Memory B cell (primary cell): Measurements from ENCODE around the gene EZR.
A peak's percentile ranks its signal among the peaks of the same experiment; 100 is the strongest.

Experiments
- ATAC-seq: fragments of 150-1000 bp; cut with Tn5 transposase; 2 replicates; pipeline ENCODE4 v1.10.0; 2021; ENCODE audit warnings: low read depth, mild to moderate bottlenecking, moderate library complexity
- DNase-seq, 2 donors: peaks; one replicate each; pipeline ENCODE4 v3.0.0; 2022; ENCODE audit warnings: low spot score in 2 of 2
- H3K27ac Mint-ChIP-seq: one replicate; pipeline ENCODE4 v1.8.0; 2022; ENCODE audit warnings: mild to moderate bottlenecking, moderate library complexity, mixed read lengths
- H3K27me3 Mint-ChIP-seq: one replicate; pipeline ENCODE4 v1.8.0; 2022; ENCODE audit warnings: mixed read lengths
- H3K36me3 Mint-ChIP-seq: one replicate; pipeline ENCODE4 v1.8.0; 2022; ENCODE audit warnings: mild to moderate bottlenecking, mixed read lengths
- H3K4me1 Mint-ChIP-seq: one replicate; pipeline ENCODE4 v1.8.0; 2022; ENCODE audit warnings: mixed read lengths
- H3K4me3 Mint-ChIP-seq: one replicate; pipeline ENCODE4 v1.8.0; 2022; ENCODE audit warnings: mild to moderate bottlenecking, moderate library complexity, mixed read lengths
- H3K9me3 Mint-ChIP-seq: one replicate; pipeline ENCODE4 v1.8.0; 2022; ENCODE audit warnings: mixed read lengths

The EZR gene

GRCh38 chr6:158774717-158775449 lies 44.3 kb downstream of the EZR start:
- Mint-ChIP-seq H3K4me3 (no peak overlapping the region), H3K27me3 (no peaks in the 10 kb centered on the region), H3K27ac (peak overlapping the region; percentile 72), H3K4me1 (peaks cover 15% of the 10 kb centered on the region), H3K36me3 (peaks cover 49% of the 10 kb centered on the region), H3K9me3 (no peaks in the 10 kb centered on the region)
- ATAC-seq (no peak), DNase-seq (no peak)

GRCh38 chr6:158773581-158774449 lies 45.4 kb downstream of the EZR start:
- no peaks in the 10 kb centered on the region for H3K9me3 Mint-ChIP-seq
- DNase-seq (no peak), ATAC-seq (no peak)
- H3K36me3 Mint-ChIP-seq = peaks cover 51% of the 10 kb centered on the region
- peak overlapping the region; percentile 72 for H3K27ac Mint-ChIP-seq
- no peak overlapping the region for H3K4me3 Mint-ChIP-seq
- peaks cover 15% of the 10 kb centered on the region for H3K4me1 Mint-ChIP-seq
- H3K27me3 Mint-ChIP-seq = no peaks in the 10 kb centered on the region

- Mint-ChIP-seq H3K4me1 (peaks cover 18% of the 10 kb centered on the region), H3K36me3 (peaks cover 49% of the 10 kb centered on the region), H3K27me3 (no peaks in the 10 kb centered on the region), H3K4me3 (no peak overlapping the region), H3K9me3 (no peaks in the 10 kb centered on the region), H3K27ac (peak overlapping the region; percentile 58)
- no peak for DNase-seq
- no peak for ATAC-seq
These were observed 46.3 kb downstream of the EZR start for GRCh38 chr6:158772851-158773371.

- H3K27ac Mint-ChIP-seq = peak overlapping the region; percentile 81
- peaks cover 51% of the 10 kb centered on the region for H3K36me3 Mint-ChIP-seq
- H3K9me3 Mint-ChIP-seq = no peaks in the 10 kb centered on the region
- DNase-seq = no peak
- no peaks in the 10 kb centered on the region for H3K27me3 Mint-ChIP-seq
- H3K4me3 Mint-ChIP-seq = no peak overlapping the region
- ATAC-seq = no peak
- peaks cover 14% of the 10 kb centered on the region for H3K4me1 Mint-ChIP-seq
These were observed 47.0 kb downstream of the EZR start for GRCh38 chr6:158772172-158772571.

GRCh38 chr6:158771399-158772152 lies 47.6 kb downstream of the EZR start:
- no peak overlapping the region for H3K4me3 Mint-ChIP-seq
- H3K4me1 Mint-ChIP-seq = peaks cover 11% of the 10 kb centered on the region
- DNase-seq (no peak), ATAC-seq (no peak)
- H3K9me3 Mint-ChIP-seq = no peaks in the 10 kb centered on the region
- H3K27me3 Mint-ChIP-seq = no peaks in the 10 kb centered on the region
- H3K36me3 Mint-ChIP-seq = peaks cover 48% of the 10 kb centered on the region
- H3K27ac Mint-ChIP-seq = peak overlapping the region; percentile 81

GRCh38 chr6:158770533-158771330 lies 48.4 kb downstream of the EZR start:
- peaks cover 10% of the 10 kb centered on the region for H3K4me1 Mint-ChIP-seq

GRCh38 chr6:158769771-158770432 lies 49.3 kb downstream of the EZR start:
- no peaks in the 10 kb centered on the region for H3K9me3 Mint-ChIP-seq
- H3K4me1 Mint-ChIP-seq = peaks cover 10% of the 10 kb centered on the region
- H3K27ac Mint-ChIP-seq = peak overlapping the region; percentile 81
- ATAC-seq (no peak), DNase-seq (no peak)
- H3K36me3 Mint-ChIP-seq = peaks cover 58% of the 10 kb centered on the region
- H3K4me3 Mint-ChIP-seq = no peak overlapping the region
- H3K27me3 Mint-ChIP-seq = no peaks in the 10 kb centered on the region

More at GRCh38 chr6:158770533-158771330, 48.4 kb downstream of the EZR start:
- H3K9me3 Mint-ChIP-seq = no peaks in the 10 kb centered on the region
- DNase-seq (no peak), ATAC-seq (no peak)
- H3K4me3 Mint-ChIP-seq = no peak overlapping the region
- H3K36me3 Mint-ChIP-seq = peaks cover 53% of the 10 kb centered on the region
- H3K27me3 Mint-ChIP-seq = no peaks in the 10 kb centered on the region
- peak overlapping the region; percentile 81 for H3K27ac Mint-ChIP-seq

- Mint-ChIP-seq H3K9me3 (no peaks in the 10 kb centered on the region), H3K4me3 (no peak overlapping the region), H3K27me3 (no peaks in the 10 kb centered on the region), H3K36me3 (peaks cover 54% of the 10 kb centered on the region), H3K27ac (peak overlapping the region; percentile 81), H3K4me1 (peaks cover 10% of the 10 kb centered on the region)
- no peak for ATAC-seq
- DNase-seq = no peak
These were observed 49.9 kb downstream of the EZR start for GRCh38 chr6:158769234-158769770.

GRCh38 chr6:158768436-158768835 lies 50.7 kb downstream of the EZR start:
- Mint-ChIP-seq H3K36me3 (peaks cover 52% of the 10 kb centered on the region), H3K4me1 (peaks cover 10% of the 10 kb centered on the region), H3K4me3 (no peak overlapping the region), H3K27me3 (no peaks in the 10 kb centered on the region), H3K27ac (peak overlapping the region; percentile 80), H3K9me3 (no peaks in the 10 kb centered on the region)
- no peak for ATAC-seq
- no peak for DNase-seq

GRCh38 chr6:158767709-158768108 lies 51.5 kb downstream of the EZR start:
- peak overlapping the region; percentile 86 for H3K27ac Mint-ChIP-seq
- ATAC-seq (no peak), DNase-seq (no peak)
- no peaks in the 10 kb centered on the region for H3K27me3 Mint-ChIP-seq
- H3K9me3 Mint-ChIP-seq = peaks cover 2% of the 10 kb centered on the region
- H3K36me3 Mint-ChIP-seq = peaks cover 50% of the 10 kb centered on the region
- peaks cover 13% of the 10 kb centered on the region for H3K4me1 Mint-ChIP-seq
- no peak overlapping the region for H3K4me3 Mint-ChIP-seq

GRCh38 chr6:158766621-158767455 lies 52.3 kb downstream of the EZR start:
- no peak for ATAC-seq
- H3K36me3 Mint-ChIP-seq = peaks cover 47% of the 10 kb centered on the region
- peaks cover 10% of the 10 kb centered on the region for H3K4me1 Mint-ChIP-seq
- no peaks in the 10 kb centered on the region for H3K27me3 Mint-ChIP-seq
- H3K27ac Mint-ChIP-seq = peak overlapping the region; percentile 86
- H3K9me3 Mint-ChIP-seq = peaks cover 2% of the 10 kb centered on the region
- DNase-seq = no peak
- H3K4me3 Mint-ChIP-seq = no peak overlapping the region

- Mint-ChIP-seq H3K27me3 (no peaks in the 10 kb centered on the region), H3K4me1 (peaks cover 8% of the 10 kb centered on the region), H3K27ac (no peak overlapping the region), H3K4me3 (no peak overlapping the region), H3K9me3 (peaks cover 2% of the 10 kb centered on the region), H3K36me3 (peaks cover 37% of the 10 kb centered on the region)
- ATAC-seq (no peak), DNase-seq (no peak)
These were observed 53.6 kb downstream of the EZR start for GRCh38 chr6:158765499-158766068.
